Duodenal mucosa (tissue), 2 donors: ENCODE results near the gene TMOD3.
"Not testable (repeated sequence)": the region's sequence is repeated elsewhere in the genome, so short reads cannot be mapped to it uniquely, and the experiment has no call there.

ENCODE experiments used
- H3K27ac ChIP-seq: one replicate; pipeline ENCODE4 v1.7.0; 2013; ENCODE audit warnings: low read depth, low read length
- H3K27me3 ChIP-seq, 2 donors: one replicate each; pipeline ENCODE4 v1.7.0; 2013; ENCODE audit warnings: low read length in 2 of 2, control low read depth in 1 of 2; ENCODE audit not compliant: insufficient read depth in 2 of 2, control insufficient read depth in 1 of 2
- H3K36me3 ChIP-seq, 2 donors: one replicate each; pipeline ENCODE4 v1.7.0; 2013; ENCODE audit warnings: low read length in 2 of 2, control low read depth in 1 of 2; ENCODE audit not compliant: insufficient read depth in 2 of 2, control insufficient read depth in 1 of 2
- H3K4me1 ChIP-seq, 2 donors: one replicate each; pipeline ENCODE4 v1.7.0; 2013; ENCODE audit warnings: low read length in 2 of 2, control low read depth in 1 of 2; ENCODE audit not compliant: insufficient read depth in 2 of 2, control insufficient read depth in 1 of 2
- H3K4me3 ChIP-seq, 2 donors: one replicate each; pipeline ENCODE4 v1.7.0; 2013; ENCODE audit warnings: low read length in 2 of 2, low read depth in 1 of 2
- H3K9ac ChIP-seq, 2 donors: one replicate each; pipeline ENCODE4 v1.7.0; 2013; ENCODE audit warnings: low read length in 2 of 2, low read depth in 1 of 2
- H3K9me3 ChIP-seq, 2 donors: one replicate each; pipeline ENCODE4 v1.7.0; 2013; ENCODE audit warnings: low read length in 2 of 2, control low read depth in 1 of 2; ENCODE audit not compliant: control insufficient read depth in 1 of 2

TMOD3 gene

GRCh38 chr15:51876169-51876568 lies 46.7 kb downstream of the TMOD3 start:
- no peak overlapping the region for H3K27ac ChIP-seq
- H3K9ac ChIP-seq, result no peak overlapping the region
- no peaks in the 10 kb centered on the region for H3K27me3 ChIP-seq
- H3K4me1 ChIP-seq, result peaks cover 25 to 31% of the 10 kb centered on the region in 2 donors
- H3K9me3 ChIP-seq, result no peaks in the 10 kb centered on the region
- H3K36me3 ChIP-seq, result peaks cover 0 to 10% of the 10 kb centered on the region in 2 donors
- H3K4me3 ChIP-seq, result no peak overlapping the region

- H3K27ac ChIP-seq, result no peak overlapping the region
- H3K27me3 ChIP-seq, result no peaks in the 10 kb centered on the region
- H3K36me3 ChIP-seq, result peaks cover 0 to 4% of the 10 kb centered on the region in 2 donors
- no peak overlapping the region for H3K4me3 ChIP-seq
- no peak overlapping the region for H3K9ac ChIP-seq
- no peaks in the 10 kb centered on the region for H3K9me3 ChIP-seq
- H3K4me1 ChIP-seq, result peaks cover 25 to 31% of the 10 kb centered on the region in 2 donors
Observed at GRCh38 chr15:51878446-51879386, 49.3 kb downstream of the TMOD3 start.

- Histone ChIP-seq H3K4me1 (peaks cover 26 to 28% of the 10 kb centered on the region in 2 donors), H3K4me3 (no peak overlapping the region), H3K27ac (no peak overlapping the region), H3K9me3 (no peaks in the 10 kb centered on the region), H3K36me3 (peaks cover 0 to 6% of the 10 kb centered on the region in 2 donors), H3K27me3 (no peaks in the 10 kb centered on the region), H3K9ac (no peak overlapping the region)
Observed at GRCh38 chr15:51879555-51879954, 50.1 kb downstream of the TMOD3 start.

- Histone ChIP-seq H3K4me1 (peaks cover 12 to 22% of the 10 kb centered on the region in 2 donors), H3K27ac (no peak overlapping the region), H3K27me3 (no peaks in the 10 kb centered on the region), H3K9ac (no peak overlapping the region), H3K9me3 (no peaks in the 10 kb centered on the region), H3K4me3 (no peak overlapping the region), H3K36me3 (peaks cover 0 to 2% of the 10 kb centered on the region in 2 donors)
Observed at GRCh38 chr15:51883271-51883837, 53.9 kb downstream of the TMOD3 start.

- H3K4me1 ChIP-seq, result peaks cover 5 to 16% of the 10 kb centered on the region in 2 donors
- no peak overlapping the region for H3K4me3 ChIP-seq
- no peaks in the 10 kb centered on the region for H3K27me3 ChIP-seq
- H3K27ac ChIP-seq, result no peak overlapping the region
- peaks cover 0 to 2% of the 10 kb centered on the region in 2 donors for H3K36me3 ChIP-seq
- H3K9ac ChIP-seq, result no peak overlapping the region
- H3K9me3 ChIP-seq, result no peaks in the 10 kb centered on the region
Observed at GRCh38 chr15:51884041-51884440, 54.6 kb downstream of the TMOD3 start.

GRCh38 chr15:51884517-51885236 lies 55.2 kb downstream of the TMOD3 start:
- no peak overlapping the region for H3K27ac ChIP-seq
- H3K9ac ChIP-seq, result no peak overlapping the region
- no peak overlapping the region for H3K4me3 ChIP-seq
- H3K4me1 ChIP-seq, result peaks cover under 1 to 9% of the 10 kb centered on the region in 2 donors
- no peaks in the 10 kb centered on the region for H3K9me3 ChIP-seq
- H3K36me3 ChIP-seq, result peaks cover 2 to 8% of the 10 kb centered on the region in 2 donors
- H3K27me3 ChIP-seq, result no peaks in the 10 kb centered on the region

- not testable (repeated sequence) for H3K27me3 ChIP-seq, H3K4me1 ChIP-seq, H3K36me3 ChIP-seq, H3K27ac ChIP-seq, H3K9ac ChIP-seq, H3K9me3 ChIP-seq, H3K4me3 ChIP-seq
Observed at GRCh38 chr15:51885758-51886157, 56.3 kb downstream of the TMOD3 start.

- H3K27me3 ChIP-seq, result no peaks in the 10 kb centered on the region
- H3K36me3 ChIP-seq, result peaks cover 11 to 24% of the 10 kb centered on the region in 2 donors
- no peaks in the 10 kb centered on the region for H3K9me3 ChIP-seq
- H3K4me1 ChIP-seq, result peaks cover 0 to 6% of the 10 kb centered on the region in 2 donors
- no peak overlapping the region for H3K4me3 ChIP-seq
- H3K9ac ChIP-seq, result no peak overlapping the region
- H3K27ac ChIP-seq, result no peak overlapping the region
Observed at GRCh38 chr15:51887887-51888592, 58.6 kb downstream of the TMOD3 start.

GRCh38 chr15:51888593-51889195 lies 59.2 kb downstream of the TMOD3 start:
- Histone ChIP-seq H3K27me3 (no peaks in the 10 kb centered on the region), H3K9me3 (no peaks in the 10 kb centered on the region), H3K4me1 (peaks cover 0 to 6% of the 10 kb centered on the region in 2 donors), H3K27ac (no peak overlapping the region), H3K4me3 (no peak overlapping the region), H3K9ac (no peak overlapping the region), H3K36me3 (peaks cover 11 to 24% of the 10 kb centered on the region in 2 donors)
